Activated gamma-delta T cell (primary cell): Measurements from ENCODE around the gene MRPL49.

Source experiments
- DNase-seq: peaks from one replicate; lab custom pipeline; 2025; lab: John Stamatoyannopoulos, UW
- total RNA-seq, 2 donors: gene quantifications; one replicate each; lab custom pipeline; 2026; lab: John Stamatoyannopoulos, UW

MRPL49 gene
- total RNA-seq = 63.0 to 75.6 reads per million in 2 donors

GRCh38 chr11:65121865-65122696 lies at the start of gene MRPL49, which contains the start of gene FAU:
TSS of gene MRPL49 (plus strand) at chr11:65122321. CDS start at chr11:65122347, 26 bp downstream.
TSS of gene FAU (minus strand) at chr11:65122134. CDS start at chr11:65121813, 321 bp downstream.
- peak; percentile 95 for DNase-seq

GRCh38 chr11:65072631-65072966 lies 49.5 kb upstream of the MRPL49 start:
- no peak for DNase-seq

- DNase-seq = no peak
These were observed 44.7 kb upstream of the MRPL49 start for GRCh38 chr11:65077451-65077850.

- no peak for DNase-seq
These were observed 44.0 kb upstream of the MRPL49 start for GRCh38 chr11:65078151-65078550.

- DNase-seq = no peak
These were observed 43.3 kb upstream of the MRPL49 start for GRCh38 chr11:65078786-65079342.

GRCh38 chr11:65083134-65083833 lies 38.8 kb upstream of the MRPL49 start:
- no peak for DNase-seq

- DNase-seq = peak; percentile 86
These were observed 38.1 kb upstream of the MRPL49 start, which contains the start of the genes CDCA5 and ZFPL1 for GRCh38 chr11:65083834-65084597. TSS of gene CDCA5 (minus strand) at chr11:65084040. CDS start at chr11:65083978, 62 bp downstream. TSS of gene ZFPL1 (plus strand) at chr11:65084222. CDS start at chr11:65084699, 477 bp downstream.

- no peak for DNase-seq
These were observed 37.3 kb upstream of the MRPL49 start for GRCh38 chr11:65084598-65085375.

- DNase-seq = no peak
These were observed 36.7 kb upstream of the MRPL49 start for GRCh38 chr11:65085446-65085845.

- no peak for DNase-seq
These were observed 35.3 kb upstream of the MRPL49 start for GRCh38 chr11:65086809-65087208.

GRCh38 chr11:65087216-65087615 lies 34.9 kb upstream of the MRPL49 start:
- no peak for DNase-seq

GRCh38 chr11:65087827-65088226 lies 34.3 kb upstream of the MRPL49 start:
- DNase-seq = no peak

GRCh38 chr11:65089621-65090020 lies 32.5 kb upstream of the MRPL49 start:
- DNase-seq = no peak

- DNase-seq = no peak
These were observed 31.5 kb upstream of the MRPL49 start for GRCh38 chr11:65090628-65091027.

GRCh38 chr11:65095427-65095826 lies 26.7 kb upstream of the MRPL49 start:
- no peak for DNase-seq

- DNase-seq = peak; percentile 45
These were observed 25.9 kb upstream of the MRPL49 start, which contains the start of gene VPS51 for GRCh38 chr11:65095974-65096806. TSS of gene VPS51 (plus strand) at chr11:65096214. CDS start at chr11:65096251, 37 bp downstream.

GRCh38 chr11:65096926-65097325 lies 25.2 kb upstream of the MRPL49 start:
- DNase-seq = no peak

- DNase-seq = no peak
These were observed 21.3 kb upstream of the MRPL49 start for GRCh38 chr11:65100674-65101350.
